ENCODE data around the gene DHRS7C.
"Not testable (repeated sequence)": the region's sequence is repeated elsewhere in the genome, so short reads cannot be mapped to it uniquely, and the experiment has no call there.

Gene DHRS7C

GRCh38 chr17:9784544-9784943 is 6.8 kb downstream of the DHRS7C start:
- Histone ChIP-seq H3K36me3 (ENCODE audit: control insufficient read depth, insufficient read depth, low read length) (no peaks in the 10 kb centered on the region), H3K4me1 (ENCODE audit: control insufficient read depth, insufficient read depth, low read length, poor library complexity, severe bottlenecking) (no peaks in the 10 kb centered on the region), H3K9me3 (ENCODE audit: control insufficient read depth, low read length) (no peaks in the 10 kb centered on the region), H3K4me3 (ENCODE audit: extremely low read depth, insufficient read depth, low read length, poor library complexity, severe bottlenecking) (no peak overlapping the region), H3K27ac (ENCODE audit: low read depth, low read length, severe bottlenecking) (no peak overlapping the region)
- 100% methylated on average over 1 of the region's 2 CpGs; no CpG with 5 or more reads in 1 of the 2 experiments for WGBS, 2 experiments (ENCODE audit: insufficient coverage in 2 of 2)

- H3K4me3 ChIP-seq (ENCODE audit: extremely low read depth, insufficient read depth, low read length, poor library complexity, severe bottlenecking); H3K4me1 ChIP-seq (ENCODE audit: control insufficient read depth, insufficient read depth, low read length, poor library complexity, severe bottlenecking); H3K27ac ChIP-seq (ENCODE audit: low read depth, low read length, severe bottlenecking); H3K9me3 ChIP-seq (ENCODE audit: control insufficient read depth, low read length); H3K36me3 ChIP-seq (ENCODE audit: control insufficient read depth, insufficient read depth, low read length): not testable (repeated sequence)
- WGBS, 2 experiments (ENCODE audit: insufficient coverage in 2 of 2), result 93 to 95% methylated on average over 4 of the region's 5 CpGs
Measured at GRCh38 chr17:9783465-9783864, 7.9 kb downstream of the DHRS7C start.

- WGBS, 2 experiments (ENCODE audit: insufficient coverage in 2 of 2), result 89 to 94% methylated on average over 3 of the region's 4 CpGs
- H3K4me3 ChIP-seq (ENCODE audit: extremely low read depth, insufficient read depth, low read length, poor library complexity, severe bottlenecking), result no peak overlapping the region
- H3K9me3 ChIP-seq (ENCODE audit: control insufficient read depth, low read length), result no peaks in the 10 kb centered on the region
- H3K36me3 ChIP-seq (ENCODE audit: control insufficient read depth, insufficient read depth, low read length), result no peaks in the 10 kb centered on the region
- no peak overlapping the region for H3K27ac ChIP-seq (ENCODE audit: low read depth, low read length, severe bottlenecking)
- no peaks in the 10 kb centered on the region for H3K4me1 ChIP-seq (ENCODE audit: control insufficient read depth, insufficient read depth, low read length, poor library complexity, severe bottlenecking)
Measured at GRCh38 chr17:9783050-9783449, 8.3 kb downstream of the DHRS7C start.

- Histone ChIP-seq H3K4me1 (ENCODE audit: control insufficient read depth, insufficient read depth, low read length, poor library complexity, severe bottlenecking) (no peaks in the 10 kb centered on the region), H3K4me3 (ENCODE audit: extremely low read depth, insufficient read depth, low read length, poor library complexity, severe bottlenecking) (no peak overlapping the region), H3K9me3 (ENCODE audit: control insufficient read depth, low read length) (no peaks in the 10 kb centered on the region), H3K27ac (ENCODE audit: low read depth, low read length, severe bottlenecking) (no peak overlapping the region), H3K36me3 (ENCODE audit: control insufficient read depth, insufficient read depth, low read length) (no peaks in the 10 kb centered on the region)
- 81 to 97% methylated on average over 2 of the region's 3 CpGs for WGBS, 2 experiments (ENCODE audit: insufficient coverage in 2 of 2)
Measured at GRCh38 chr17:9780552-9780951, 10.8 kb downstream of the DHRS7C start.

- Histone ChIP-seq H3K9me3 (ENCODE audit: control insufficient read depth, low read length) (no peaks in the 10 kb centered on the region), H3K4me1 (ENCODE audit: control insufficient read depth, insufficient read depth, low read length, poor library complexity, severe bottlenecking) (no peaks in the 10 kb centered on the region), H3K27ac (ENCODE audit: low read depth, low read length, severe bottlenecking) (no peak overlapping the region), H3K4me3 (ENCODE audit: extremely low read depth, insufficient read depth, low read length, poor library complexity, severe bottlenecking) (no peak overlapping the region), H3K36me3 (ENCODE audit: control insufficient read depth, insufficient read depth, low read length) (no peaks in the 10 kb centered on the region)
- 89 to 98% methylated on average over 3 to 8 of the region's 9 CpGs for WGBS, 2 experiments (ENCODE audit: insufficient coverage in 2 of 2)
Measured at GRCh38 chr17:9776911-9777310, 14.5 kb downstream of the DHRS7C start.

GRCh38 chr17:9772658-9773057 is 18.7 kb downstream of the DHRS7C start:
- Histone ChIP-seq H3K4me3 (ENCODE audit: extremely low read depth, insufficient read depth, low read length, poor library complexity, severe bottlenecking) (no peak overlapping the region), H3K9me3 (ENCODE audit: control insufficient read depth, low read length) (no peaks in the 10 kb centered on the region), H3K36me3 (ENCODE audit: control insufficient read depth, insufficient read depth, low read length) (no peaks in the 10 kb centered on the region), H3K4me1 (ENCODE audit: control insufficient read depth, insufficient read depth, low read length, poor library complexity, severe bottlenecking) (no peaks in the 10 kb centered on the region), H3K27ac (ENCODE audit: low read depth, low read length, severe bottlenecking) (no peak overlapping the region)
- WGBS, 2 experiments (ENCODE audit: insufficient coverage in 2 of 2), result 93 to 94% methylated on average over 17 to 18 of the region's 19 CpGs

- WGBS, 2 experiments (ENCODE audit: insufficient coverage in 2 of 2), result 90 to 91% methylated on average over 17 to 27 of the region's 27 CpGs
- H3K4me1 ChIP-seq (ENCODE audit: control insufficient read depth, insufficient read depth, low read length, poor library complexity, severe bottlenecking), result no peaks in the 10 kb centered on the region
- no peak overlapping the region for H3K27ac ChIP-seq (ENCODE audit: low read depth, low read length, severe bottlenecking)
- H3K36me3 ChIP-seq (ENCODE audit: control insufficient read depth, insufficient read depth, low read length), result no peaks in the 10 kb centered on the region
- H3K9me3 ChIP-seq (ENCODE audit: control insufficient read depth, low read length), result no peaks in the 10 kb centered on the region
- H3K4me3 ChIP-seq (ENCODE audit: extremely low read depth, insufficient read depth, low read length, poor library complexity, severe bottlenecking), result no peak overlapping the region
Measured at GRCh38 chr17:9771465-9771864, 19.9 kb downstream of the DHRS7C start.

GRCh38 chr17:9769036-9769695 is 22.2 kb downstream of the DHRS7C start:
- Histone ChIP-seq H3K4me3 (ENCODE audit: extremely low read depth, insufficient read depth, low read length, poor library complexity, severe bottlenecking) (no peak overlapping the region), H3K9me3 (ENCODE audit: control insufficient read depth, low read length) (no peaks in the 10 kb centered on the region), H3K27ac (ENCODE audit: low read depth, low read length, severe bottlenecking) (no peak overlapping the region), H3K4me1 (ENCODE audit: control insufficient read depth, insufficient read depth, low read length, poor library complexity, severe bottlenecking) (no peaks in the 10 kb centered on the region), H3K36me3 (ENCODE audit: control insufficient read depth, insufficient read depth, low read length) (no peaks in the 10 kb centered on the region)
- WGBS, 2 experiments (ENCODE audit: insufficient coverage in 2 of 2), result 82 to 87% methylated on average over 15 of the region's 15 CpGs

- Histone ChIP-seq H3K27ac (ENCODE audit: low read depth, low read length, severe bottlenecking) (no peak overlapping the region), H3K4me3 (ENCODE audit: extremely low read depth, insufficient read depth, low read length, poor library complexity, severe bottlenecking) (no peak overlapping the region), H3K4me1 (ENCODE audit: control insufficient read depth, insufficient read depth, low read length, poor library complexity, severe bottlenecking) (no peaks in the 10 kb centered on the region), H3K36me3 (ENCODE audit: control insufficient read depth, insufficient read depth, low read length) (no peaks in the 10 kb centered on the region), H3K9me3 (ENCODE audit: control insufficient read depth, low read length) (no peaks in the 10 kb centered on the region)
- WGBS, 2 experiments (ENCODE audit: insufficient coverage in 2 of 2), result 52 to 71% methylated on average over 4 of the region's 5 CpGs
Measured at GRCh38 chr17:9768381-9768934, 22.9 kb downstream of the DHRS7C start.

GRCh38 chr17:9767432-9767991 is 23.9 kb downstream of the DHRS7C start:
- Histone ChIP-seq H3K4me1 (ENCODE audit: control insufficient read depth, insufficient read depth, low read length, poor library complexity, severe bottlenecking) (no peaks in the 10 kb centered on the region), H3K9me3 (ENCODE audit: control insufficient read depth, low read length) (no peaks in the 10 kb centered on the region), H3K36me3 (ENCODE audit: control insufficient read depth, insufficient read depth, low read length) (no peaks in the 10 kb centered on the region), H3K27ac (ENCODE audit: low read depth, low read length, severe bottlenecking) (no peak overlapping the region), H3K4me3 (ENCODE audit: extremely low read depth, insufficient read depth, low read length, poor library complexity, severe bottlenecking) (no peak overlapping the region)
- WGBS, 2 experiments (ENCODE audit: insufficient coverage in 2 of 2), result 86 to 93% methylated on average over 4 to 6 of the region's 7 CpGs

- Histone ChIP-seq H3K4me1 (ENCODE audit: control insufficient read depth, insufficient read depth, low read length, poor library complexity, severe bottlenecking) (no peaks in the 10 kb centered on the region), H3K4me3 (ENCODE audit: extremely low read depth, insufficient read depth, low read length, poor library complexity, severe bottlenecking) (no peak overlapping the region), H3K36me3 (ENCODE audit: control insufficient read depth, insufficient read depth, low read length) (no peaks in the 10 kb centered on the region), H3K9me3 (ENCODE audit: control insufficient read depth, low read length) (no peaks in the 10 kb centered on the region), H3K27ac (ENCODE audit: low read depth, low read length, severe bottlenecking) (no peak overlapping the region)
- WGBS, 2 experiments (ENCODE audit: insufficient coverage in 2 of 2), result 80 to 81% methylated on average over 2 to 4 of the region's 5 CpGs
Measured at GRCh38 chr17:9766970-9767369, 24.4 kb downstream of the DHRS7C start.

All from mesodermal cell (in vitro differentiated cells).